KMS-11 (cell line): ENCODE measurements around the gene HAUS2.
A peak's percentile ranks its signal among the peaks of the same experiment; 100 is the strongest.

ENCODE experiments used
- H2AFZ ChIP-seq: fragments of 200-600 bp; sonication (generic); 2 replicates; pipeline ENCODE4 v1.6.1; 2016; ENCODE audit warnings: antibody characterized with exemption, mixed run types, low read depth
- H3K27ac ChIP-seq: fragments of 200-600 bp; sonication (generic); 2 replicates; pipeline ENCODE4 v1.6.1; 2016; ENCODE audit warnings: mild to moderate bottlenecking, mixed run types
- H3K27me3 ChIP-seq: fragments of 200-600 bp; sonication (generic); 2 replicates; pipeline ENCODE4 v1.6.1; 2017; ENCODE audit warnings: mild to moderate bottlenecking, low read depth, mixed run types, moderate library complexity; ENCODE audit not compliant: insufficient read depth
- H3K36me3 ChIP-seq: fragments of 200-600 bp; sonication (generic); 2 replicates; pipeline ENCODE4 v1.6.1; 2017; ENCODE audit warnings: mild to moderate bottlenecking, mixed run types; ENCODE audit not compliant: insufficient read depth
- H3K4me1 ChIP-seq: fragments of 200-600 bp; sonication (generic); 2 replicates; pipeline ENCODE4 v1.6.1; 2016; ENCODE audit warnings: mild to moderate bottlenecking, low read depth, mixed run types; ENCODE audit not compliant: poor library complexity, severe bottlenecking
- H3K4me2 ChIP-seq: fragments of 200-600 bp; sonication (generic); 2 replicates; pipeline ENCODE4 v1.7.0; 2016; ENCODE audit warnings: mild to moderate bottlenecking, mixed run types
- H3K4me3 ChIP-seq: fragments of 200-600 bp; sonication (generic); IDR thresholded peaks from 2 replicates; pipeline ENCODE4 v1.6.1; 2017; ENCODE audit warnings: low read depth, low read length, mixed read lengths; ENCODE audit not compliant: insufficient read depth
- H3K79me2 ChIP-seq: fragments of 200-600 bp; sonication (generic); 2 replicates; pipeline ENCODE4 v1.6.1; 2016; ENCODE audit warnings: low read depth, mixed run types; ENCODE audit not compliant: insufficient read depth
- H3K9ac ChIP-seq: fragments of 200-600 bp; sonication (generic); 2 replicates; pipeline ENCODE4 v1.6.1; 2016; ENCODE audit warnings: mild to moderate bottlenecking, mixed run types
- H4K20me1 ChIP-seq: fragments of 200-600 bp; sonication (generic); 2 replicates; pipeline ENCODE4 v1.6.1; 2016; ENCODE audit warnings: mild to moderate bottlenecking, mixed run types; ENCODE audit not compliant: insufficient read depth
- TF ChIP-seq, protein P1 (sequence below): fragments of 200-600 bp; sonication (generic); conservative IDR thresholded peaks from 2 replicates; pipeline ENCODE4 v1.6.1; 2017; ENCODE audit warnings: low read depth, mild to moderate bottlenecking, antibody characterized with exemption, low read length, moderate library complexity, mixed read lengths

HAUS2 gene

GRCh38 chr15:42591238-42591934, 42.7 kb downstream of the HAUS2 start:
- Histone ChIP-seq H3K4me2 (no peak overlapping the region), H3K79me2 (no peaks in the 10 kb centered on the region; the same call in 1 of the 2 replicates), H3K4me3 (no peak overlapping the region), H4K20me1 (no peaks in the 10 kb centered on the region), H3K27me3 (no peaks in the 10 kb centered on the region), H2AFZ (no peak overlapping the region), H3K27ac (no peak overlapping the region), H3K9ac (no peak overlapping the region), H3K36me3 (no peaks in the 10 kb centered on the region), H3K4me1 (peaks cover 11% of the 10 kb centered on the region)
- TF ChIP-seq, protein P1, sequence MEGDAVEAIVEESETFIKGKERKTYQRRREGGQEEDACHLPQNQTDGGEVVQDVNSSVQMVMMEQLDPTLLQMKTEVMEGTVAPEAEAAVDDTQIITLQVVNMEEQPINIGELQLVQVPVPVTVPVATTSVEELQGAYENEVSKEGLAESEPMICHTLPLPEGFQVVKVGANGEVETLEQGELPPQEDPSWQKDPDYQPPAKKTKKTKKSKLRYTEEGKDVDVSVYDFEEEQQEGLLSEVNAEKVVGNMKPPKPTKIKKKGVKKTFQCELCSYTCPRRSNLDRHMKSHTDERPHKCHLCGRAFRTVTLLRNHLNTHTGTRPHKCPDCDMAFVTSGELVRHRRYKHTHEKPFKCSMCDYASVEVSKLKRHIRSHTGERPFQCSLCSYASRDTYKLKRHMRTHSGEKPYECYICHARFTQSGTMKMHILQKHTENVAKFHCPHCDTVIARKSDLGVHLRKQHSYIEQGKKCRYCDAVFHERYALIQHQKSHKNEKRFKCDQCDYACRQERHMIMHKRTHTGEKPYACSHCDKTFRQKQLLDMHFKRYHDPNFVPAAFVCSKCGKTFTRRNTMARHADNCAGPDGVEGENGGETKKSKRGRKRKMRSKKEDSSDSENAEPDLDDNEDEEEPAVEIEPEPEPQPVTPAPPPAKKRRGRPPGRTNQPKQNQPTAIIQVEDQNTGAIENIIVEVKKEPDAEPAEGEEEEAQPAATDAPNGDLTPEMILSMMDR, result peak; percentile 41; the same call in 1 of the 2 replicates

GRCh38 chr15:42592716-42593115, 44.1 kb downstream of the HAUS2 start:
- no peak overlapping the region for H3K27ac ChIP-seq

DNA sequence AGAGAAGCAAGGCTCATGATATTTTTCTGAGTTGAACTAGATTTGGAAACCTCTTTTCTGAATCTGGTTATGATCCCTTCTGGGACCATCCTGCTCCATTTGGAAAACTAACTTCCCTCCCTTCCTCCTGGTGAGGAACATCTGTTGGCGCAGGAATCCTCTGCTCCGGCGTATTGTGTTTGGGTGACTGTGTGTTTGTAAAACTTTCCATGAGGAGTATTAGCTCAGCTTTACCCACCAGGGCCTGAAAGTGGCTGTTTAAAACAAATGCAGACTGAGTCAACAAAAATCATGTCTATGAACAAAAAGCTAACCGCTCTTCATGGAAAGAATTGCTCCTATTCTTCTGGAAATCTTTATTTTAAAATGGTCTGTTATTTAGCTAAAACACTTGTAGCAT, 44.5 kb downstream of the HAUS2 start:
- no peaks in the 10 kb centered on the region for H3K36me3 ChIP-seq
- no peak overlapping the region for H3K4me2 ChIP-seq
- no peak overlapping the region for H3K4me3 ChIP-seq
- no peaks in the 10 kb centered on the region for H3K27me3 ChIP-seq
- TF ChIP-seq, protein P1, result no peak
- no peak overlapping the region for H3K27ac ChIP-seq
- H3K9ac ChIP-seq, result no peak overlapping the region
- no peaks in the 10 kb centered on the region; the same call in 1 of the 2 replicates for H3K79me2 ChIP-seq
- peaks cover 11% of the 10 kb centered on the region for H3K4me1 ChIP-seq
- no peak overlapping the region for H2AFZ ChIP-seq
- H4K20me1 ChIP-seq, result no peaks in the 10 kb centered on the region

More at GRCh38 chr15:42592716-42593115, 44.1 kb downstream of the HAUS2 start:
- H2AFZ ChIP-seq, result no peak overlapping the region
- H3K9ac ChIP-seq, result no peak overlapping the region
- peaks cover 11% of the 10 kb centered on the region for H3K4me1 ChIP-seq
- TF ChIP-seq, protein P1, result no peak
- H3K36me3 ChIP-seq, result no peaks in the 10 kb centered on the region
- H3K4me2 ChIP-seq, result no peak overlapping the region
- H3K4me3 ChIP-seq, result no peak overlapping the region
- no peaks in the 10 kb centered on the region for H3K27me3 ChIP-seq
- H3K79me2 ChIP-seq, result no peaks in the 10 kb centered on the region; the same call in 1 of the 2 replicates
- no peaks in the 10 kb centered on the region for H4K20me1 ChIP-seq

DNA sequence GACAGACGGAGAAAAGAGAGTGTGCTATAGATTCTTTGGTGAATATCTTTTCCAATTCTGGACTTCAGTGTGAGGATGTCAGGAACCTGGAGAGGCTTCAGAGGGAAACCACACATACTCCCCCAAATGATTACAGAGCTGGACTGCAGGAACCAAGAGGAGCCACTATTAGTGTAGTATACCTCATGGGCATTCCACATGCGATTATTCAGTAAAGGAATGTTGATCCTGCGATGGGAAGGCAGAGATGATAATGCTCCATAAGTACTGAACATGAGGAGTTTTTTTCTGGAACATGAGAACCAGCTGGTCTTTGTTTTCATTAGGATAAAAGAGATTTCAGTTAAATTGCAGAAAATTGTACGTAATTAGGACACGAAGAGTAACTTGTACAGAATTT, 45.5 kb downstream of the HAUS2 start:
- Histone ChIP-seq H3K36me3 (no peaks in the 10 kb centered on the region), H3K4me2 (no peak overlapping the region), H3K9ac (no peak overlapping the region), H3K4me1 (peaks cover 15% of the 10 kb centered on the region), H3K27ac (no peak overlapping the region), H3K4me3 (no peak overlapping the region), H3K79me2 (peaks cover 3% of the 10 kb centered on the region; the same call in 1 of the 2 replicates), H2AFZ (no peak overlapping the region), H3K27me3 (no peaks in the 10 kb centered on the region), H4K20me1 (no peaks in the 10 kb centered on the region)
- TF ChIP-seq, protein P1, result no peak
